GM23338 (cell line): ENCODE measurements around the gene ESPL1. TPM values are rescaled to one million over a fixed set of nuclear protein-coding genes. Genes with fewer than 3 reads are reported as not detected.

Source experiments
- ATAC-seq: fragments of 200-7000 bp; cut with Tn5 transposase; 3 replicates; pipeline ENCODE4 v1.9.1; 2020
- DNase-seq: peaks from one replicate; pipeline ENCODE4 v3.0.0-alpha.2; 2015; ENCODE audit warnings: low spot score
- H2AFZ ChIP-seq: fragments of 200-600 bp; sonication (generic); 2 replicates; pipeline ENCODE4 v1.8.0; 2016; ENCODE audit warnings: antibody characterized with exemption, mild to moderate bottlenecking, moderate library complexity
- H3F3A ChIP-seq: fragments of 200-600 bp; sonication (generic); replicated peaks from 2 replicates; pipeline ENCODE4 v1.8.0; 2017; ENCODE audit warnings: antibody characterized with exemption, mixed run types, low read depth
- H3K27ac ChIP-seq: fragments of 200-600 bp; sonication (generic); 2 replicates; pipeline ENCODE4 v1.6.1; 2016; ENCODE audit warnings: low read depth
- H3K27me3 ChIP-seq: fragments of 200-600 bp; sonication (generic); 2 replicates; pipeline ENCODE4 v1.8.0; 2016; ENCODE audit warnings: mild to moderate bottlenecking, mixed run types, moderate library complexity; ENCODE audit not compliant: insufficient read depth
- H3K36me3 ChIP-seq: fragments of 200-600 bp; sonication (generic); 2 replicates; pipeline ENCODE4 v1.8.0; 2016; ENCODE audit warnings: mild to moderate bottlenecking; ENCODE audit not compliant: insufficient read depth
- H3K4me1 ChIP-seq: fragments of 200-600 bp; sonication (generic); 2 replicates; pipeline ENCODE4 v1.8.0; 2016; ENCODE audit warnings: mild to moderate bottlenecking, moderate library complexity; ENCODE audit not compliant: insufficient read depth
- H3K4me2 ChIP-seq: fragments of 200-600 bp; sonication (generic); 2 replicates; pipeline ENCODE4 v1.7.1; 2017; ENCODE audit warnings: mixed run types
- H3K4me3 ChIP-seq: fragments of 200-600 bp; sonication (generic); 2 replicates; pipeline ENCODE4 v1.6.1; 2016; ENCODE audit warnings: mixed run types
- H3K79me2 ChIP-seq: fragments of 200-600 bp; sonication (generic); replicated peaks from 2 replicates; pipeline ENCODE4 v1.8.0; 2017; ENCODE audit warnings: mild to moderate bottlenecking; ENCODE audit not compliant: insufficient read depth
- H3K9me2 ChIP-seq: fragments of 200-600 bp; sonication (generic); 2 replicates; pipeline ENCODE4 v1.8.0; 2017; ENCODE audit not compliant: insufficient read depth
- H4K20me1 ChIP-seq: fragments of 200-600 bp; sonication (generic); replicated peaks from 2 replicates; pipeline ENCODE4 v1.8.0; 2017; ENCODE audit warnings: mild to moderate bottlenecking; ENCODE audit not compliant: insufficient read depth
- H3K27ac Mint-ChIP-seq: 2 replicates; pipeline ENCODE4 v1.8.0; 2020; ENCODE audit warnings: inconsistent platforms, mild to moderate bottlenecking, moderate library complexity, mixed read lengths
- H3K27me3 Mint-ChIP-seq: 3 replicates; pipeline ENCODE4 v1.8.0; 2022; ENCODE audit warnings: low read depth, mild to moderate bottlenecking, moderate library complexity, mixed read lengths, inconsistent platforms; ENCODE audit not compliant: insufficient read depth, poor library complexity
- H3K36me3 Mint-ChIP-seq: 3 replicates; pipeline ENCODE4 v1.8.0; 2021; ENCODE audit warnings: low read depth, mild to moderate bottlenecking, inconsistent platforms, moderate library complexity, mixed read lengths
- H3K4me1 Mint-ChIP-seq: 3 replicates; pipeline ENCODE4 v1.8.0; 2020; ENCODE audit warnings: mild to moderate bottlenecking, inconsistent platforms, mixed read lengths
- H3K4me3 Mint-ChIP-seq: 3 replicates; pipeline ENCODE4 v1.8.0; 2021; ENCODE audit warnings: moderate library complexity, mild to moderate bottlenecking, inconsistent platforms, mixed read lengths
- H3K9me3 Mint-ChIP-seq: 3 replicates; pipeline ENCODE4 v1.8.0; 2020; ENCODE audit warnings: moderate library complexity, mild to moderate bottlenecking, inconsistent platforms, mixed read lengths
- CREB1 ChIP-seq: fragments of 250-450 bp; sonication (Bioruptor Pico); IDR thresholded peaks from 2 replicates; pipeline ENCODE4 v1.5.0; 2020; ENCODE audit warnings: low read depth, mild to moderate bottlenecking, moderate library complexity
- EZH2 ChIP-seq: fragments of 200-600 bp; sonication (generic); IDR thresholded peaks from one replicate; pipeline ENCODE4 v1.8.0; 2017; ENCODE audit warnings: antibody characterized with exemption, mild to moderate bottlenecking, low read depth; ENCODE audit not compliant: unreplicated experiment
- EZH2phosphoT487 ChIP-seq: fragments of 200-600 bp; sonication (generic); IDR thresholded peaks from one replicate; pipeline ENCODE4 v1.8.1; 2018; ENCODE audit warnings: antibody characterized with exemption; ENCODE audit not compliant: unreplicated experiment
- NANOG ChIP-seq: IDR thresholded peaks from 2 replicates; pipeline ENCODE4 v1.6.1; 2016; ENCODE audit warnings: antibody characterized with exemption, borderline replicate concordance
- POLR2AphosphoS5 ChIP-seq: IDR thresholded peaks from 2 replicates; pipeline ENCODE4 v1.6.1; 2016; ENCODE audit warnings: antibody characterized with exemption, low read depth
- STAT1 ChIP-seq: IDR thresholded peaks from one replicate; pipeline ENCODE4 v1.6.1; 2016; ENCODE audit warnings: antibody characterized with exemption; ENCODE audit not compliant: unreplicated experiment
- ZNF114 ChIP-seq: fragments of 250-450 bp; sonication (Bioruptor Pico); IDR thresholded peaks from 2 replicates; pipeline ENCODE4 v1.5.0; 2020; ENCODE audit warnings: mild to moderate bottlenecking, moderate library complexity
- ZNF331 ChIP-seq: fragments of 250-450 bp; sonication (Bioruptor Pico); IDR thresholded peaks from 2 replicates; pipeline ENCODE4 v1.5.0; 2020; ENCODE audit warnings: low read depth, mild to moderate bottlenecking, moderate library complexity
- polyA plus RNA-seq: library from polyadenylated mRNA; unstranded; fragments of >200 nt; fragmentation: Nextera tagmentation; extraction: Ambion mirVana; gene quantifications from 2 replicates; pipeline ENCODE4 v1.2.1, GENCODE V29; 2016
- total RNA-seq: library from RNA; depleted of rRNA; stranded (reverse); fragments of >200 nt; shearing (Covaris generic); gene quantifications from 2 replicates; pipeline ENCODE4 v1.2.3, GENCODE V29; 2014
- TF ChIP-seq, protein P1 (sequence below): IDR thresholded peaks from one replicate; pipeline ENCODE4 v1.6.1; 2018; ENCODE audit warnings: antibody characterized with exemption; ENCODE audit not compliant: unreplicated experiment
- TF ChIP-seq, protein P2 (sequence below): fragments of 250-450 bp; sonication (Bioruptor Pico); IDR thresholded peaks from 2 replicates; pipeline ENCODE4 v1.5.0; 2020; ENCODE audit warnings: mild to moderate bottlenecking, moderate library complexity
- TF ChIP-seq, protein P3 (sequence below), 2 experiments: fragments of 200-600 bp in 1 of 2; sonication (generic) in 1 of 2; conservative IDR thresholded peaks; 2 replicates each; pipeline versions ENCODE4 v1.5.1 to v1.6.1; 2016 to 2017; ENCODE audit warnings: antibody characterized with exemption in 2 of 2, low read depth in 2 of 2, mild to moderate bottlenecking in 2 of 2, moderate library complexity in 1 of 2

ESPL1 gene
- total and polyA plus RNA-seq, 2 experiments from 2014 or later: 13.2 to 56.5 TPM

- TF ChIP-seq EZH2phosphoT487 (no peak), POLR2AphosphoS5 (no peak), CREB1 (CRISPR knock-in tag) (no peak), ZNF114 (CRISPR knock-in tag) (no peak), EZH2 (no peak), NANOG (no peak), STAT1 (no peak), ZNF331 (CRISPR knock-in tag) (no peak)
- TF ChIP-seq, protein P1, sequence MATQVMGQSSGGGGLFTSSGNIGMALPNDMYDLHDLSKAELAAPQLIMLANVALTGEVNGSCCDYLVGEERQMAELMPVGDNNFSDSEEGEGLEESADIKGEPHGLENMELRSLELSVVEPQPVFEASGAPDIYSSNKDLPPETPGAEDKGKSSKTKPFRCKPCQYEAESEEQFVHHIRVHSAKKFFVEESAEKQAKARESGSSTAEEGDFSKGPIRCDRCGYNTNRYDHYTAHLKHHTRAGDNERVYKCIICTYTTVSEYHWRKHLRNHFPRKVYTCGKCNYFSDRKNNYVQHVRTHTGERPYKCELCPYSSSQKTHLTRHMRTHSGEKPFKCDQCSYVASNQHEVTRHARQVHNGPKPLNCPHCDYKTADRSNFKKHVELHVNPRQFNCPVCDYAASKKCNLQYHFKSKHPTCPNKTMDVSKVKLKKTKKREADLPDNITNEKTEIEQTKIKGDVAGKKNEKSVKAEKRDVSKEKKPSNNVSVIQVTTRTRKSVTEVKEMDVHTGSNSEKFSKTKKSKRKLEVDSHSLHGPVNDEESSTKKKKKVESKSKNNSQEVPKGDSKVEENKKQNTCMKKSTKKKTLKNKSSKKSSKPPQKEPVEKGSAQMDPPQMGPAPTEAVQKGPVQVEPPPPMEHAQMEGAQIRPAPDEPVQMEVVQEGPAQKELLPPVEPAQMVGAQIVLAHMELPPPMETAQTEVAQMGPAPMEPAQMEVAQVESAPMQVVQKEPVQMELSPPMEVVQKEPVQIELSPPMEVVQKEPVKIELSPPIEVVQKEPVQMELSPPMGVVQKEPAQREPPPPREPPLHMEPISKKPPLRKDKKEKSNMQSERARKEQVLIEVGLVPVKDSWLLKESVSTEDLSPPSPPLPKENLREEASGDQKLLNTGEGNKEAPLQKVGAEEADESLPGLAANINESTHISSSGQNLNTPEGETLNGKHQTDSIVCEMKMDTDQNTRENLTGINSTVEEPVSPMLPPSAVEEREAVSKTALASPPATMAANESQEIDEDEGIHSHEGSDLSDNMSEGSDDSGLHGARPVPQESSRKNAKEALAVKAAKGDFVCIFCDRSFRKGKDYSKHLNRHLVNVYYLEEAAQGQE: no peak
- TF ChIP-seq, protein P2, sequence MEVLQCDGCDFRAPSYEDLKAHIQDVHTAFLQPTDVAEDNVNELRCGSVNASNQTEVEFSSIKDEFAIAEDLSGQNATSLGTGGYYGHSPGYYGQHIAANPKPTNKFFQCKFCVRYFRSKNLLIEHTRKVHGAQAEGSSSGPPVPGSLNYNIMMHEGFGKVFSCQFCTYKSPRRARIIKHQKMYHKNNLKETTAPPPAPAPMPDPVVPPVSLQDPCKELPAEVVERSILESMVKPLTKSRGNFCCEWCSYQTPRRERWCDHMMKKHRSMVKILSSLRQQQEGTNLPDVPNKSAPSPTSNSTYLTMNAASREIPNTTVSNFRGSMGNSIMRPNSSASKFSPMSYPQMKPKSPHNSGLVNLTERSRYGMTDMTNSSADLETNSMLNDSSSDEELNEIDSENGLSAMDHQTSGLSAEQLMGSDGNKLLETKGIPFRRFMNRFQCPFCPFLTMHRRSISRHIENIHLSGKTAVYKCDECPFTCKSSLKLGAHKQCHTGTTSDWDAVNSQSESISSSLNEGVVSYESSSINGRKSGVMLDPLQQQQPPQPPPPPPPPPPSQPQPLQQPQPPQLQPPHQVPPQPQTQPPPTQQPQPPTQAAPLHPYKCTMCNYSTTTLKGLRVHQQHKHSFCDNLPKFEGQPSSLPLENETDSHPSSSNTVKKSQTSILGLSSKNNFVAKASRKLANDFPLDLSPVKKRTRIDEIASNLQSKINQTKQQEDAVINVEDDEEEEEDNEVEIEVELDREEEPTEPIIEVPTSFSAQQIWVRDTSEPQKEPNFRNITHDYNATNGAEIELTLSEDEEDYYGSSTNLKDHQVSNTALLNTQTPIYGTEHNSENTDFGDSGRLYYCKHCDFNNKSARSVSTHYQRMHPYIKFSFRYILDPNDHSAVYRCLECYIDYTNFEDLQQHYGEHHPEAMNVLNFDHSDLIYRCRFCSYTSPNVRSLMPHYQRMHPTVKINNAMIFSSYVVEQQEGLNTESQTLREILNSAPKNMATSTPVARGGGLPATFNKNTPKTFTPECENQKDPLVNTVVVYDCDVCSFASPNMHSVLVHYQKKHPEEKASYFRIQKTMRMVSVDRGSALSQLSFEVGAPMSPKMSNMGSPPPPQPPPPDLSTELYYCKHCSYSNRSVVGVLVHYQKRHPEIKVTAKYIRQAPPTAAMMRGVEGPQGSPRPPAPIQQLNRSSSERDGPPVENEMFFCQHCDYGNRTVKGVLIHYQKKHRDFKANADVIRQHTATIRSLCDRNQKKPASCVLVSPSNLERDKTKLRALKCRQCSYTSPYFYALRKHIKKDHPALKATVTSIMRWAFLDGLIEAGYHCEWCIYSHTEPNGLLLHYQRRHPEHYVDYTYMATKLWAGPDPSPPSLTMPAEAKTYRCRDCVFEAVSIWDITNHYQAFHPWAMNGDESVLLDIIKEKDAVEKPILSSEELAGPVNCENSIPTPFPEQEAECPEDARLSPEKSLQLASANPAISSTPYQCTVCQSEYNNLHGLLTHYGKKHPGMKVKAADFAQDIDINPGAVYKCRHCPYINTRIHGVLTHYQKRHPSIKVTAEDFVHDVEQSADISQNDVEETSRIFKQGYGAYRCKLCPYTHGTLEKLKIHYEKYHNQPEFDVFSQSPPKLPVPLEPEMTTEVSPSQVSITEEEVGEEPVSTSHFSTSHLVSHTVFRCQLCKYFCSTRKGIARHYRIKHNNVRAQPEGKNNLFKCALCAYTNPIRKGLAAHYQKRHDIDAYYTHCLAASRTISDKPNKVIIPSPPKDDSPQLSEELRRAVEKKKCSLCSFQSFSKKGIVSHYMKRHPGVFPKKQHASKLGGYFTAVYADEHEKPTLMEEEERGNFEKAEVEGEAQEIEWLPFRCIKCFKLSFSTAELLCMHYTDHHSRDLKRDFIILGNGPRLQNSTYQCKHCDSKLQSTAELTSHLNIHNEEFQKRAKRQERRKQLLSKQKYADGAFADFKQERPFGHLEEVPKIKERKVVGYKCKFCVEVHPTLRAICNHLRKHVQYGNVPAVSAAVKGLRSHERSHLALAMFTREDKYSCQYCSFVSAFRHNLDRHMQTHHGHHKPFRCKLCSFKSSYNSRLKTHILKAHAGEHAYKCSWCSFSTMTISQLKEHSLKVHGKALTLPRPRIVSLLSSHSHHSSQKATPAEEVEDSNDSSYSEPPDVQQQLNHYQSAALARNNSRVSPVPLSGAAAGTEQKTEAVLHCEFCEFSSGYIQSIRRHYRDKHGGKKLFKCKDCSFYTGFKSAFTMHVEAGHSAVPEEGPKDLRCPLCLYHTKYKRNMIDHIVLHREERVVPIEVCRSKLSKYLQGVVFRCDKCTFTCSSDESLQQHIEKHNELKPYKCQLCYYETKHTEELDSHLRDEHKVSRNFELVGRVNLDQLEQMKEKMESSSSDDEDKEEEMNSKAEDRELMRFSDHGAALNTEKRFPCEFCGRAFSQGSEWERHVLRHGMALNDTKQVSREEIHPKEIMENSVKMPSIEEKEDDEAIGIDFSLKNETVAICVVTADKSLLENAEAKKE (CRISPR knock-in tag): no peak
- TF ChIP-seq, protein P3, sequence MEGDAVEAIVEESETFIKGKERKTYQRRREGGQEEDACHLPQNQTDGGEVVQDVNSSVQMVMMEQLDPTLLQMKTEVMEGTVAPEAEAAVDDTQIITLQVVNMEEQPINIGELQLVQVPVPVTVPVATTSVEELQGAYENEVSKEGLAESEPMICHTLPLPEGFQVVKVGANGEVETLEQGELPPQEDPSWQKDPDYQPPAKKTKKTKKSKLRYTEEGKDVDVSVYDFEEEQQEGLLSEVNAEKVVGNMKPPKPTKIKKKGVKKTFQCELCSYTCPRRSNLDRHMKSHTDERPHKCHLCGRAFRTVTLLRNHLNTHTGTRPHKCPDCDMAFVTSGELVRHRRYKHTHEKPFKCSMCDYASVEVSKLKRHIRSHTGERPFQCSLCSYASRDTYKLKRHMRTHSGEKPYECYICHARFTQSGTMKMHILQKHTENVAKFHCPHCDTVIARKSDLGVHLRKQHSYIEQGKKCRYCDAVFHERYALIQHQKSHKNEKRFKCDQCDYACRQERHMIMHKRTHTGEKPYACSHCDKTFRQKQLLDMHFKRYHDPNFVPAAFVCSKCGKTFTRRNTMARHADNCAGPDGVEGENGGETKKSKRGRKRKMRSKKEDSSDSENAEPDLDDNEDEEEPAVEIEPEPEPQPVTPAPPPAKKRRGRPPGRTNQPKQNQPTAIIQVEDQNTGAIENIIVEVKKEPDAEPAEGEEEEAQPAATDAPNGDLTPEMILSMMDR (conservative IDR thresholded peaks at IDR 0.05; ENCODE audit: low read depth in 2 of 2): no peak
- Mint-ChIP-seq H3K27me3 (peaks cover 9% of the 10 kb centered on the region), H3K4me3 (no peak overlapping the region), H3K27ac (no peak overlapping the region), H3K4me1 (peaks cover 13% of the 10 kb centered on the region), H3K36me3 (peaks cover 62% of the 10 kb centered on the region), H3K9me3 (no peaks in the 10 kb centered on the region)
- H3F3A ChIP-seq: peaks cover 15% of the 10 kb centered on the region; the same call in 1 of the 2 replicates
- H3K27me3 ChIP-seq: no peaks in the 10 kb centered on the region
- peaks cover 21% of the 10 kb centered on the region for H3K79me2 ChIP-seq
- H2AFZ ChIP-seq: no peak overlapping the region
- no peaks in the 10 kb centered on the region; the same call in none of the 2 replicates for H4K20me1 ChIP-seq
- H3K27ac ChIP-seq: no peak overlapping the region
- peaks cover 20% of the 10 kb centered on the region; the same call in 1 of the 2 replicates for H3K36me3 ChIP-seq
- DNase-seq (no peak), ATAC-seq (no peak)
- H3K9me2 ChIP-seq: no peaks in the 10 kb centered on the region
- no peak overlapping the region for H3K4me2 ChIP-seq
- no peak overlapping the region for H3K4me3 ChIP-seq
- peaks cover 5% of the 10 kb centered on the region; the same call in 1 of the 2 replicates for H3K4me1 ChIP-seq
Observed at GRCh38 chr12:53292426-53292825, 24.3 kb downstream of the ESPL1 start.
